Adrenal gland (tissue), 5 donors: ENCODE results near the gene MSN.

Experiments
- POLR2A ChIP-seq, 2 donors: fragments of 450-650 bp; IDR thresholded peaks; one replicate each; pipeline ENCODE4 v1.6.1; 2017; ENCODE audit warnings: antibody characterized with exemption in 2 of 2, mild to moderate bottlenecking in 2 of 2, moderate library complexity in 1 of 2
- TF ChIP-seq, protein P1 (sequence below), 6 experiments: fragments of 450-650 bp in 4 of 6; fragments of 200-600 bp in 2 of 6; sonication (generic) in 1 of 6; IDR thresholded peaks; 1 replicate in 5 of 6; 2 replicates in 1 of 6; pipeline versions ENCODE4 v1.5.1 to v1.8.0; 2016 to 2021; ENCODE audit warnings: antibody characterized with exemption in 6 of 6, mild to moderate bottlenecking in 2 of 6, moderate library complexity in 1 of 6
- donor health status: DM: no; HTN: no; CAD: no.

DNA sequence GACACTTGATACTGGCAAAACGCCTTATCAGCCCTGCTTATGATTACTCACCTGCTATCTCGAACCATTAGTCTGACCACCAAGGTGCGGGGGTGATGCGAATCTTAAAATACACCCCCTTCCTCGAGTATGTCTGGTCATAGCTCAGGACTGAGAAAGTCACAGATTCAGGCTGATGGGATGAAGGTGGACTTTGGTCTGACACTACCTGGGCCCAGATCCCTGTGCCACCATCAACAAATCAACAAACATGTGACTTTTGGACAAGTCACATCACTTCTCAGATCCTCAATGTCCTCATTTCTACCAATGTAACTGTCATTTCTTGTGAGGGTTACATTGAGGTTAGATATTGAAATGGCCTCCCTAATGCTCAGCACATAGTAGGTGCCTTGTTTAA lies 9.8 kb upstream of the MSN start:
- TF ChIP-seq, protein P1, sequence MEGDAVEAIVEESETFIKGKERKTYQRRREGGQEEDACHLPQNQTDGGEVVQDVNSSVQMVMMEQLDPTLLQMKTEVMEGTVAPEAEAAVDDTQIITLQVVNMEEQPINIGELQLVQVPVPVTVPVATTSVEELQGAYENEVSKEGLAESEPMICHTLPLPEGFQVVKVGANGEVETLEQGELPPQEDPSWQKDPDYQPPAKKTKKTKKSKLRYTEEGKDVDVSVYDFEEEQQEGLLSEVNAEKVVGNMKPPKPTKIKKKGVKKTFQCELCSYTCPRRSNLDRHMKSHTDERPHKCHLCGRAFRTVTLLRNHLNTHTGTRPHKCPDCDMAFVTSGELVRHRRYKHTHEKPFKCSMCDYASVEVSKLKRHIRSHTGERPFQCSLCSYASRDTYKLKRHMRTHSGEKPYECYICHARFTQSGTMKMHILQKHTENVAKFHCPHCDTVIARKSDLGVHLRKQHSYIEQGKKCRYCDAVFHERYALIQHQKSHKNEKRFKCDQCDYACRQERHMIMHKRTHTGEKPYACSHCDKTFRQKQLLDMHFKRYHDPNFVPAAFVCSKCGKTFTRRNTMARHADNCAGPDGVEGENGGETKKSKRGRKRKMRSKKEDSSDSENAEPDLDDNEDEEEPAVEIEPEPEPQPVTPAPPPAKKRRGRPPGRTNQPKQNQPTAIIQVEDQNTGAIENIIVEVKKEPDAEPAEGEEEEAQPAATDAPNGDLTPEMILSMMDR (IDR thresholded peaks at IDR 0.05), result no peak
- TF ChIP-seq POLR2A (IDR thresholded peaks at IDR 0.05), result no peak
